K562 (cell line): ENCODE data around the gene ZNF407. TPM values are rescaled to one million over a fixed set of nuclear protein-coding genes. Genes with fewer than 3 reads are reported as not detected.

Experiments used
- ATAC-seq: fragments of 200-7000 bp; cut with Tn5 transposase; 3 replicates; pipeline ENCODE4 v1.9.1; 2020; ENCODE audit warnings: moderate library complexity
- BruUV-seq: library from RNA; stranded (reverse); fragments of 400-500 nt; replicated peaks from 2 replicates; lab custom pipeline; 2021; lab: Mats Ljungman, UMichigan
- CTCF ChIA-PET: fragments of 300-600 bp; formaldehyde crosslinking; extraction: SDS; loops from one replicate; lab custom pipeline; 2021; ENCODE audit warnings: low intra/inter-chr PET ratio; lab: Yijun Ruan, JAX
- POLR2A ChIA-PET: fragments of 300-600, 350-650 bp; sonication (Branson Sonifier 250); formaldehyde crosslinking; extraction: SDS; loops from one replicate; lab custom pipeline; 2021; ENCODE audit warnings: antibody characterized with exemption, inconsistent platforms; lab: Yijun Ruan, JAX
- DNase-seq, 4 experiments: peaks; one replicate each; pipeline versions ENCODE4 v3.0.0 to v3.0.0-alpha.2; 2011 to 2018; ENCODE audit warnings: low spot score in 3 of 4, mixed read lengths in 3 of 4; ENCODE audit errors: extremely low read depth in 1 of 4
- FAIRE-seq: peaks from 2 replicates; lab custom pipeline; 2011; peaks lifted over from hg19 to GRCh38; lab: Jason Lieb, UNC
- H2AFZ ChIP-seq: 2 replicates; pipeline ENCODE4 v1.6.0; 2011; ENCODE audit warnings: low read depth, low read length, control low read depth, inconsistent platforms
- H3K27ac ChIP-seq: fragments of 200-600 bp; 3 replicates; pipeline ENCODE4 v1.8.0; 2011; ENCODE audit warnings: low read depth, mild to moderate bottlenecking, control low read depth, inconsistent platforms, low read length, moderate library complexity, mixed read lengths; ENCODE audit errors: extremely low read depth
- H3K27me3 ChIP-seq, 2 experiments: fragments of 300-600 bp in 1 of 2; 2 replicates in 1 of 2; 3 replicates in 1 of 2; pipeline versions ENCODE4 v1.6.0 to v1.8.0; 2011; ENCODE audit warnings: inconsistent platforms in 2 of 2, low read length in 2 of 2, mild to moderate bottlenecking in 1 of 2, mixed read lengths in 1 of 2, moderate library complexity in 1 of 2; ENCODE audit not compliant: control insufficient read depth in 2 of 2, insufficient read depth in 2 of 2
- H3K36me3 ChIP-seq: fragments of 300-600 bp; 3 replicates; pipeline ENCODE4 v1.8.0; 2011; ENCODE audit warnings: mild to moderate bottlenecking, low read length, inconsistent platforms; ENCODE audit not compliant: control insufficient read depth, insufficient read depth
- H3K4me1 ChIP-seq, 2 experiments: fragments of 200-600 bp in 1 of 2; replicated peaks in 1 of 2; 2 replicates in 1 of 2; 3 replicates in 1 of 2; pipeline versions ENCODE4 v1.5.1 to v1.8.0; 2011; ENCODE audit warnings: inconsistent platforms in 2 of 2, low read length in 2 of 2, mild to moderate bottlenecking in 1 of 2, mixed read lengths in 1 of 2, moderate library complexity in 1 of 2; ENCODE audit not compliant: control insufficient read depth in 2 of 2, insufficient read depth in 2 of 2
- H3K4me2 ChIP-seq: 2 replicates; pipeline ENCODE4 v1.6.1; 2011; ENCODE audit warnings: low read length, control low read depth, inconsistent platforms, mixed read lengths; ENCODE audit not compliant: insufficient read depth
- H3K4me3 ChIP-seq: fragments of 200-600 bp; sonication (generic), shearing (Covaris generic); 2 replicates; pipeline ENCODE4 v1.5.1; 2016; ENCODE audit warnings: control low read depth, inconsistent platforms
- H3K79me2 ChIP-seq: fragments of 200-600 bp; 3 replicates; pipeline ENCODE4 v1.8.0; 2011; ENCODE audit warnings: low read length, inconsistent platforms; ENCODE audit not compliant: control insufficient read depth, insufficient read depth
- H3K9ac ChIP-seq, 2 experiments: 2 replicates each; pipeline versions ENCODE4 v1.6.0 to v1.6.1; 2011; ENCODE audit warnings: low read depth in 2 of 2, low read length in 2 of 2, control low read depth in 1 of 2, inconsistent platforms in 1 of 2, mild to moderate bottlenecking in 1 of 2, mixed read lengths in 1 of 2; ENCODE audit not compliant: insufficient read depth in 1 of 2
- H3K9me1 ChIP-seq: one replicate; pipeline ENCODE4 v1.6.0; 2011; ENCODE audit warnings: inconsistent platforms, mild to moderate bottlenecking, low read length, moderate library complexity; ENCODE audit not compliant: control insufficient read depth, insufficient read depth
- H3K9me3 ChIP-seq: replicated peaks from 2 replicates; pipeline ENCODE4 v1.5.1; 2011; ENCODE audit warnings: low read depth, low read length, inconsistent platforms; ENCODE audit not compliant: control insufficient read depth, insufficient read depth
- H4K20me1 ChIP-seq: replicated peaks from 2 replicates; pipeline ENCODE4 v1.6.1; 2011; ENCODE audit warnings: low read length, inconsistent platforms, mixed read lengths; ENCODE audit not compliant: control insufficient read depth, insufficient read depth
- BCL6 ChIP-seq: fragments of 250-450 bp; sonication (Bioruptor Pico); IDR thresholded peaks from 2 replicates; pipeline ENCODE4 v1.4.0; 2020
- BRCA1 ChIP-seq, 2 experiments: fragments of 450-650 bp in 1 of 2; sonication (generic) in 1 of 2; formaldehyde crosslinking in 1 of 2; IDR thresholded peaks; 2 replicates each; pipeline versions ENCODE4 v1.5.0 to v1.6.1; 2017 to 2020; ENCODE audit warnings: mild to moderate bottlenecking in 1 of 2, missing genetic modification reagents in 1 of 2
- CHD1 ChIP-seq: fragments of 200-600 bp; sonication (generic); IDR thresholded peaks from one replicate; pipeline ENCODE4 v1.6.1; 2012; ENCODE audit warnings: mild to moderate bottlenecking, moderate library complexity, low read length, inconsistent platforms
- EWSR1 ChIP-seq: fragments of 450-650 bp; IDR thresholded peaks from 2 replicates; pipeline ENCODE4 v1.6.1; 2018; ENCODE audit warnings: borderline replicate concordance, mild to moderate bottlenecking, low read depth, moderate library complexity; ENCODE audit not compliant: partially characterized antibody
- ILF3 ChIP-seq: fragments of 450-650 bp; IDR thresholded peaks from 2 replicates; pipeline ENCODE4 v1.6.1; 2018; ENCODE audit warnings: antibody characterized with exemption, mild to moderate bottlenecking, moderate library complexity, borderline replicate concordance
- KDM1A ChIP-seq, 2 experiments: fragments of 450-650 bp; IDR thresholded peaks; 2 replicates each; pipeline ENCODE4 v1.6.1; 2016; ENCODE audit warnings: mild to moderate bottlenecking in 2 of 2
- KDM2B ChIP-seq: fragments of 250-450 bp; sonication (Bioruptor Pico); IDR thresholded peaks from 2 replicates; pipeline ENCODE4 v1.8.0; 2021; ENCODE audit warnings: mild to moderate bottlenecking, moderate library complexity
- MAFG ChIP-seq: fragments of 450-650 bp; conservative IDR thresholded peaks from 2 replicates; pipeline ENCODE4 v1.6.1; 2016; ENCODE audit warnings: missing genetic modification characterization, missing compliant biosample characterization
- MBD1 ChIP-seq: fragments of 250-450 bp; sonication (Bioruptor Pico); IDR thresholded peaks from 2 replicates; pipeline ENCODE4 v1.8.0; 2022; ENCODE audit warnings: inconsistent platforms
- NBN ChIP-seq: fragments of 450-650 bp; IDR thresholded peaks from 2 replicates; pipeline ENCODE4 v1.6.1; 2016; ENCODE audit warnings: low read depth, mild to moderate bottlenecking
- NFIC ChIP-seq: fragments of 450-650 bp; IDR thresholded peaks from 2 replicates; pipeline ENCODE4 v1.6.1; 2017; ENCODE audit warnings: mild to moderate bottlenecking, inconsistent platforms
- NR0B1 ChIP-seq: fragments of 450-650 bp; IDR thresholded peaks from one replicate; pipeline ENCODE4 v1.6.1; 2018; ENCODE audit warnings: mild to moderate bottlenecking, moderate library complexity; ENCODE audit not compliant: partially characterized antibody
- PML ChIP-seq: IDR thresholded peaks from 2 replicates; pipeline ENCODE4 v1.6.1; 2012; ENCODE audit warnings: low read length, inconsistent platforms
- RBM25 ChIP-seq: fragments of 200-400 bp; formaldehyde crosslinking; IDR thresholded peaks from 2 replicates; pipeline ENCODE4 v1.6.1; 2018; ENCODE audit warnings: low read length, low read depth, moderate library complexity; ENCODE audit not compliant: severe bottlenecking
- RFX1 ChIP-seq: fragments of 450-650 bp; IDR thresholded peaks from 2 replicates; pipeline ENCODE4 v1.6.1; 2016; ENCODE audit warnings: mild to moderate bottlenecking, moderate library complexity
- SIRT6 ChIP-seq: IDR thresholded peaks from one replicate; pipeline ENCODE4 v1.6.1; 2012; ENCODE audit warnings: low read depth, mild to moderate bottlenecking, control low read depth, inconsistent platforms, low read length, moderate library complexity
- SUPT5H ChIP-seq: fragments of 450-650 bp; IDR thresholded peaks from 2 replicates; pipeline ENCODE4 v1.6.1; 2016
- ZBTB34 ChIP-seq: fragments of 250-450 bp; sonication (Bioruptor Pico); IDR thresholded peaks from 2 replicates; pipeline ENCODE4 v1.8.0; 2021; ENCODE audit warnings: mild to moderate bottlenecking, moderate library complexity
- ZNF146 ChIP-seq: IDR thresholded peaks from one replicate; pipeline ENCODE4 v1.6.1; 2018; ENCODE audit warnings: missing compliant biosample characterization; ENCODE audit not compliant: unreplicated experiment
- ZNF699 ChIP-seq: fragments of 250-450 bp; sonication (Bioruptor Pico); IDR thresholded peaks from 2 replicates; pipeline ENCODE4 v1.8.0; 2021; ENCODE audit warnings: mild to moderate bottlenecking, moderate library complexity; ENCODE audit not compliant: insufficient replicate concordance
- WGBS: fragments of 100-300 bp; shearing (Covaris generic); methylation state at CpG from one replicate; pipeline ENCODE4 v1.1.6; 2016; ENCODE audit warnings: low coverage, mixed read lengths; ENCODE audit not compliant: insufficient coverage; ENCODE audit errors: missing lambda C conversion rate; 5-methylcytosine and 5-hydroxymethylcytosine counted together
- in situ Hi-C: fragments of 300-500 bp; cut with MboI; formaldehyde crosslinking; loops from 4 replicates; pipeline ENCODE4 v1.15.0; 2018; ENCODE audit warnings: inconsistent platforms, mixed read lengths
- intact Hi-C: fragments of 100-400 bp; cut with micrococcal nuclease; formaldehyde crosslinking; loops from 2 replicates; pipeline ENCODE4 v1.14.2; 2022
- polyA plus RNA-seq, 8 experiments: library from polyadenylated mRNA; depleted of rRNA in 4 of 8; stranded (reverse) in 5 of 8; unstranded in 3 of 8; fragments of >200 nt; fragmentation: Nextera tagmentation in 2 of 8; fragmentation: Illumina TruSeq in 1 of 8; extraction: Ambion mirVana in 2 of 8; extraction: Trizol in 1 of 8; gene quantifications; 2 replicates each; pipeline versions ENCODE4 v1.2.1 to v1.2.3, GENCODE V29; 2011 to 2014; ENCODE audit warnings: inconsistent platforms in 1 of 8, missing spikeins in 1 of 8
- total RNA-seq, 7 experiments: library from RNA; depleted of rRNA in 6 of 7; stranded (reverse); fragments of >200 nt in 6 of 7; fragmentation: Illumina TruSeq in 2 of 7; extraction: Trizol in 2 of 7; gene quantifications; 2 replicates each; pipeline versions ENCODE4 v1.2.1 to v1.2.3, GENCODE V29; 2011 to 2021; ENCODE audit warnings: low replicate concordance in 1 of 7

The ZNF407 gene
- total and polyA plus RNA-seq, 9 of the 15 experiments (the other 6 are each of a cell fraction or from before 2014, with no cell fraction given) = 0.21 to 5.4 (median 2.3) TPM

DNA sequence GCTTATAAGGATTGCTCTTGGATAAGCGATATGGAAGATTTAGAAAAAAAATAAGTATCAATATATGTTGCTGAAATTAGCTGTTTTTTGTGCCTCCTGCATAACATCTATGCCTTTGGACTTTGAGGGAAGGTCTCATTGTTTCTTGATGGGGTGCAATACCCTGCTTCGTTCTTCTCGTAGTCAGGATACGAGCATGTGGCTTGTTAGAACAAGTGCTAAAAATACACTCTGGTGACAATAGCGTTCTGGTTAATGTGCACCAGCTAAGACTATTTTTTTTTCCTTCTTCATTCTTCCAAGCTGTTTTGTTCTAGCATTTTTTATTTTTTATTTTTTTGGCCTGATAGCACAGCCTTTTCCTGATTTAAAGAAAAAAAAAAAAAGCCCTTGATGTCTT is 97.5 kb downstream of the ZNF407 start:
- Histone ChIP-seq H2AFZ (no peak overlapping the region), H3K79me2 (no peaks in the 10 kb centered on the region), H3K4me1 (no peaks in the 10 kb centered on the region; a peak in 1 of 5 replicates), H3K4me3 (no peak overlapping the region), H3K9ac (no peak overlapping the region), H3K27ac (no peak overlapping the region), H3K36me3 (no peaks in the 10 kb centered on the region), H3K4me2 (no peak overlapping the region), H3K9me1 (no peaks in the 10 kb centered on the region), H3K27me3 (no peaks in the 10 kb centered on the region), H3K9me3 (no peaks in the 10 kb centered on the region), H4K20me1 (no peaks in the 10 kb centered on the region)
- ChIA-PET CTCF (no interaction called here), POLR2A (interaction anchor here (0.6 kb wide), 1 partner anchor 11 kb away, joined by 3 read pairs; no protein-coding TSS in a partner anchor)
- FAIRE-seq (no peak), DNase-seq (no peak), ATAC-seq (no peak)
- 67% methylated on average over 5 of the region's 5 CpGs for whole genome bisulfite sequencing
- in situ Hi-C loops (no loop called here), intact Hi-C loops (no loop called here)
- BruUV-seq = no TSS peak
- TF ChIP-seq PML = no peak
- no peak for TF ChIP-seq BRCA1 (IDR thresholded peaks at IDR 0.05)
- TF ChIP-seq BRCA1 (CRISPR knock-in tag; IDR thresholded peaks at IDR 0.05) = no peak
- TF ChIP-seq ZNF699 (CRISPR knock-in tag) = no peak
- TF ChIP-seq KDM1A (IDR thresholded peaks at IDR 0.05) = no peak
- TF ChIP-seq NFIC = no peak
- TF ChIP-seq ZNF146 (CRISPR knock-in tag) = no peak
- no peak for TF ChIP-seq KDM2B (CRISPR knock-in tag)
- no peak for TF ChIP-seq NR0B1
- no peak for TF ChIP-seq MAFG (tag)
- TF ChIP-seq CHD1 = no peak
- TF ChIP-seq ILF3 = no peak
- no peak for TF ChIP-seq BCL6
- no peak for TF ChIP-seq RBM25
- no peak for TF ChIP-seq ZBTB34 (CRISPR knock-in tag)
- no peak for TF ChIP-seq RFX1
- no peak for TF ChIP-seq SIRT6
- no peak for TF ChIP-seq SUPT5H
- no peak for TF ChIP-seq MBD1 (CRISPR knock-in tag)
- TF ChIP-seq EWSR1 = no peak
- no peak for TF ChIP-seq NBN
- TF ChIP-seq, all 486 proteins: peak for 0
